GM18951 (cell line): Measurements from ENCODE around the gene PFDN6.
"Not testable (repeated sequence)": the region's sequence is repeated elsewhere in the genome, so short reads cannot be mapped to it uniquely, and the experiment has no call there.

ENCODE experiments used
- POLR2A ChIP-seq: IDR thresholded peaks from 4 replicates; pipeline ENCODE4 v1.6.1; 2011; ENCODE audit warnings: mild to moderate bottlenecking; ENCODE audit not compliant: insufficient read length, insufficient read depth; ENCODE audit errors: extremely low read depth
- in situ Hi-C: fragments of 300-500 bp; cut with MboI; formaldehyde crosslinking; loops from one replicate; pipeline ENCODE4 v1.12.0; 2022; ENCODE audit warnings: low sequenced_read_pairs, mixed read lengths, inconsistent platforms; ENCODE audit not compliant: unreplicated experiment

PFDN6 gene

GRCh38 chr6:33278392-33278741 is 11.0 kb upstream of the PFDN6 start:
- in situ Hi-C loops, result no loop called here
- no peak for TF ChIP-seq POLR2A

- in situ Hi-C loops, result no loop called here
- TF ChIP-seq POLR2A, result no peak
Observed at GRCh38 chr6:33278810-33279209, 10.6 kb upstream of the PFDN6 start.

GRCh38 chr6:33279257-33279695 is 10.1 kb upstream of the PFDN6 start:
- TF ChIP-seq POLR2A, result no peak
- in situ Hi-C loops, result no loop called here

- in situ Hi-C loops, result no loop called here
- TF ChIP-seq POLR2A, result no peak
Observed at GRCh38 chr6:33279971-33280511, 9.4 kb upstream of the PFDN6 start.

- no peak for TF ChIP-seq POLR2A
- in situ Hi-C loops, result no loop called here
Observed at GRCh38 chr6:33280539-33280938, 8.9 kb upstream of the PFDN6 start.

GRCh38 chr6:33285214-33285613 is 4.2 kb upstream of the PFDN6 start:
- in situ Hi-C loops, result not testable (repeated sequence)

- in situ Hi-C loops, result no loop called here
- no peak for TF ChIP-seq POLR2A
Observed at GRCh38 chr6:33286946-33287914, 2.2 kb upstream of the PFDN6 start.

- no peak for TF ChIP-seq POLR2A
- in situ Hi-C loops, result no loop called here
Observed at GRCh38 chr6:33288141-33288920, 1.1 kb upstream of the PFDN6 start.

GRCh38 chr6:33289784-33290315 is 449 bp downstream of the PFDN6 start:
- no peak for TF ChIP-seq POLR2A
- in situ Hi-C loops, result no loop called here

- TF ChIP-seq POLR2A, result no peak
- in situ Hi-C loops, result no loop called here
Observed at GRCh38 chr6:33290459-33290858, 1.1 kb downstream of the PFDN6 start.

GRCh38 chr6:33292996-33293682 is 3.7 kb downstream of the PFDN6 start:
- in situ Hi-C loops, result no loop called here
- TF ChIP-seq POLR2A, result no peak

- no peak for TF ChIP-seq POLR2A
- in situ Hi-C loops, result no loop called here
Observed at GRCh38 chr6:33294086-33294823, 4.9 kb downstream of the PFDN6 start.
